Muscle of leg (tissue), 11 donors: ENCODE data around the gene SENP7. TPM values are rescaled to one million over a fixed set of nuclear protein-coding genes. Genes with fewer than 3 reads are reported as not detected.
"Not testable (repeated sequence)": the region's sequence is repeated elsewhere in the genome, so short reads cannot be mapped to it uniquely, and the experiment has no call there.

Experiments
- DNase-seq: peaks from one replicate; pipeline ENCODE4 v3.0.0; 2013
- H3K27ac ChIP-seq: one replicate; pipeline ENCODE4 v1.5.1; 2013; ENCODE audit warnings: mild to moderate bottlenecking, low read length, control low read depth
- H3K27me3 ChIP-seq: one replicate; pipeline ENCODE4 v1.6.1; 2013; ENCODE audit warnings: low read length; ENCODE audit not compliant: control insufficient read depth, insufficient read depth
- H3K36me3 ChIP-seq: one replicate; pipeline ENCODE4 v1.6.1; 2013; ENCODE audit warnings: low read length; ENCODE audit not compliant: control insufficient read depth, insufficient read depth
- H3K4me1 ChIP-seq: one replicate; pipeline ENCODE4 v1.6.1; 2013; ENCODE audit warnings: low read length; ENCODE audit not compliant: control insufficient read depth, insufficient read depth
- H3K4me3 ChIP-seq: one replicate; pipeline ENCODE4 v1.5.1; 2013; ENCODE audit warnings: low read length, control low read depth
- H3K9me3 ChIP-seq: replicated peaks from 2 replicates; pipeline ENCODE4 v1.6.1; 2013; ENCODE audit warnings: low read depth, low read length; ENCODE audit not compliant: control insufficient read depth
- WGBS: methylation state at CpG from one replicate; pipeline ENCODE4 v1.1.5; 2013; ENCODE audit warnings: missing lambda C conversion rate; ENCODE audit not compliant: insufficient coverage; 5-methylcytosine and 5-hydroxymethylcytosine counted together
- polyA plus RNA-seq, 8 donors: library from polyadenylated mRNA; unstranded; fragments of 120-200 nt; gene quantifications; one replicate each; pipeline versions ENCODE4 v1.2.1 to v1.2.3, GENCODE V29; 2013; ENCODE audit warnings: inconsistent platforms in 1 of 8, low replicate concordance in 1 of 8; ENCODE audit not compliant: insufficient read length in 8 of 8, insufficient read depth in 1 of 8
- total RNA-seq: library from RNA; stranded (reverse); fragments of 120-200 nt; gene quantifications from one replicate; pipeline ENCODE4 v1.2.4, GENCODE V29; 2013

SENP7 gene
- total and polyA plus RNA-seq, 9 donors, result 24.3 to 44.6 (median 31.0) TPM

GRCh38 chr3:101454629-101455028 lies 58.4 kb downstream of the SENP7 start:
- H3K9me3 ChIP-seq, result no peaks in the 10 kb centered on the region
- H3K36me3 ChIP-seq, result peaks cover 2% of the 10 kb centered on the region
- no peaks in the 10 kb centered on the region for H3K27me3 ChIP-seq
- no peak overlapping the region for H3K4me3 ChIP-seq
- no peak for DNase-seq
- H3K27ac ChIP-seq, result no peak overlapping the region
- no peaks in the 10 kb centered on the region for H3K4me1 ChIP-seq

GRCh38 chr3:101453961-101454360 lies 59.1 kb downstream of the SENP7 start:
- Histone ChIP-seq H3K4me1 (no peaks in the 10 kb centered on the region), H3K27ac (no peak overlapping the region), H3K4me3 (no peak overlapping the region), H3K27me3 (no peaks in the 10 kb centered on the region), H3K36me3 (peaks cover 2% of the 10 kb centered on the region), H3K9me3 (no peaks in the 10 kb centered on the region)
- no peak for DNase-seq
- WGBS, result no CpG with 5 or more reads among the region's 3 CpGs

GRCh38 chr3:101438641-101439040 lies 74.4 kb downstream of the SENP7 start:
- DNase-seq, H3K36me3 ChIP-seq, H3K4me3 ChIP-seq, H3K27me3 ChIP-seq, H3K27ac ChIP-seq, H3K4me1 ChIP-seq: not testable (repeated sequence)
- WGBS, result 100% methylated on average over 2 of the region's 23 CpGs
- peaks cover 22% of the 10 kb centered on the region for H3K9me3 ChIP-seq

GRCh38 chr3:101433652-101434051 lies 79.4 kb downstream of the SENP7 start:
- whole genome bisulfite sequencing, result no CpG with 5 or more reads among the region's 1 CpG

GRCh38 chr3:101423984-101424888 lies 88.8 kb downstream of the SENP7 start:
- Histone ChIP-seq H3K9me3 (peaks cover 16% of the 10 kb centered on the region), H3K4me3 (no peak overlapping the region), H3K4me1 (no peaks in the 10 kb centered on the region), H3K27me3 (no peaks in the 10 kb centered on the region), H3K27ac (no peak overlapping the region), H3K36me3 (no peaks in the 10 kb centered on the region)
- DNase-seq, result no peak
- 91% methylated on average over 4 of the region's 11 CpGs for WGBS

More at GRCh38 chr3:101433652-101434051, 79.4 kb downstream of the SENP7 start:
- no peak for DNase-seq
- no peaks in the 10 kb centered on the region for H3K4me1 ChIP-seq
- H3K9me3 ChIP-seq, result peaks cover 31% of the 10 kb centered on the region
- no peak overlapping the region for H3K4me3 ChIP-seq
- H3K36me3 ChIP-seq, result no peaks in the 10 kb centered on the region
- H3K27ac ChIP-seq, result no peak overlapping the region
- no peaks in the 10 kb centered on the region for H3K27me3 ChIP-seq

GRCh38 chr3:101418851-101419250 lies 94.2 kb downstream of the SENP7 start:
- DNase-seq, result no peak
- Histone ChIP-seq H3K27me3 (no peaks in the 10 kb centered on the region), H3K36me3 (peaks cover 2% of the 10 kb centered on the region), H3K9me3 (peaks cover under 1% of the 10 kb centered on the region), H3K4me1 (no peaks in the 10 kb centered on the region), H3K4me3 (no peak overlapping the region), H3K27ac (no peak overlapping the region)
- no CpG with 5 or more reads among the region's 1 CpG for WGBS

- Histone ChIP-seq H3K4me3 (no peak overlapping the region), H3K36me3 (peaks cover 2% of the 10 kb centered on the region), H3K4me1 (no peaks in the 10 kb centered on the region), H3K27me3 (no peaks in the 10 kb centered on the region), H3K27ac (no peak overlapping the region), H3K9me3 (no peaks in the 10 kb centered on the region)
- whole genome bisulfite sequencing, result 72% methylated on average over 5 of the region's 6 CpGs
- peak; percentile 28 for DNase-seq
Observed at GRCh38 chr3:101414121-101414520, 98.9 kb downstream of the SENP7 start.

GRCh38 chr3:101413656-101414055 lies 99.4 kb downstream of the SENP7 start:
- H3K27ac ChIP-seq, result no peak overlapping the region
- H3K36me3 ChIP-seq, result peaks cover 2% of the 10 kb centered on the region
- no peak for DNase-seq
- H3K4me1 ChIP-seq, result no peaks in the 10 kb centered on the region
- 86% methylated on average over 1 of the region's 2 CpGs for WGBS
- no peaks in the 10 kb centered on the region for H3K27me3 ChIP-seq
- H3K9me3 ChIP-seq, result peaks cover 2% of the 10 kb centered on the region
- no peak overlapping the region for H3K4me3 ChIP-seq

GRCh38 chr3:101391413-101391950 lies 121.5 kb downstream of the SENP7 start:
- DNase-seq, result no peak
- Histone ChIP-seq H3K4me1 (peaks cover 4% of the 10 kb centered on the region), H3K9me3 (peaks cover 31% of the 10 kb centered on the region), H3K36me3 (peaks cover 2% of the 10 kb centered on the region), H3K4me3 (no peak overlapping the region), H3K27ac (no peak overlapping the region), H3K27me3 (no peaks in the 10 kb centered on the region)
- WGBS, result no CpG with 5 or more reads among the region's 1 CpG

GRCh38 chr3:101388706-101389105 lies 124.3 kb downstream of the SENP7 start:
- Histone ChIP-seq H3K4me3 (no peak overlapping the region), H3K27me3 (no peaks in the 10 kb centered on the region), H3K9me3 (peaks cover 22% of the 10 kb centered on the region), H3K27ac (no peak overlapping the region), H3K4me1 (peaks cover 4% of the 10 kb centered on the region), H3K36me3 (no peaks in the 10 kb centered on the region)
- DNase-seq, result no peak
